ENCODE measurements around the gene CDYL2. TPM values are rescaled to one million over a fixed set of nuclear protein-coding genes. Genes with fewer than 3 reads are reported as not detected.

CDYL2 gene
- total RNA-seq, 2 experiments from 2014 or later = 0.98 to 2.5 TPM

DNA sequence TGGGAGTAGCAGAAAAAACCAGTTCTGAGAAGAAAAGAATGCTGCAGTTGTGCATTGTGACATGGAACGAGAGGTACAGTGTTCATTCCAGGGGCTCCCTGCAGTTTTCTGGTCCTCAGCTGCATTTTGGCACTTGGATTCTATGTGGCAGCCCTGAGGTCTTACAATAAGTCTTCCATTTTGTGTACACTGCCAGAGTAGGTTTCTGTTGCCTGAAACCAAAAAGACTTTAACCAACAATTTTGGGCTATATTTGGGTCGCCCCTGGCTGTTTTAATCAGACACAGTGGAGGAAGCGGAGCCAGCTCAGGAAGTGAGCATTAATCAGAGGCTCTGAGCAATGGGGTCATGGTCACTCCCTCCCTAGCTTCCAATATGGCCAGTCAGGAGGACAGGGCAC lies 247.9 kb downstream of the CDYL2 start:
- no peak overlapping the region for H2AFZ ChIP-seq (ENCODE audit: low read length)
- no peaks in the 10 kb centered on the region for H3K4me1 ChIP-seq (ENCODE audit: insufficient read depth, low read length, poor library complexity, severe bottlenecking)
- ChIA-PET CTCF (ENCODE audit: unreplicated experiment) (no interaction called here), POLR2A (no interaction called here)
- H3K36me3 ChIP-seq (ENCODE audit: insufficient read depth, low read length) = no peaks in the 10 kb centered on the region
- no peak overlapping the region for H3K4me3 ChIP-seq (ENCODE audit: low read depth, low read length, poor library complexity, severe bottlenecking)
- intact Hi-C loops (cut with micrococcal nuclease; ENCODE audit: unreplicated experiment) = no loop called here
- no peaks in the 10 kb centered on the region for H4K20me1 ChIP-seq (ENCODE audit: insufficient read depth, low read length)
- no peak overlapping the region for H3K27ac ChIP-seq (ENCODE audit: low read depth, low read length, poor library complexity, severe bottlenecking)
- DNase-seq (ENCODE audit: low spot score) = no peak
- no peak overlapping the region for H3K4me2 ChIP-seq (ENCODE audit: low read length)
- no peaks in the 10 kb centered on the region for H3K79me2 ChIP-seq (ENCODE audit: insufficient read depth, low read depth, low read length)
- TF ChIP-seq EZH2phosphoT487 (IDR thresholded peaks at IDR 0.05; ENCODE audit: borderline replicate concordance, low read depth, low read length) (no peak), CTCF (conservative IDR thresholded peaks at IDR 0.05; ENCODE audit: low read length) (no peak)
- no peaks in the 10 kb centered on the region for H3K9me2 ChIP-seq (ENCODE audit: insufficient read depth, low read length)
- no TSS peak for BruUV-seq (replicated peaks)
- no peaks in the 10 kb centered on the region for H3K9me3 ChIP-seq (ENCODE audit: low read length)

DNA sequence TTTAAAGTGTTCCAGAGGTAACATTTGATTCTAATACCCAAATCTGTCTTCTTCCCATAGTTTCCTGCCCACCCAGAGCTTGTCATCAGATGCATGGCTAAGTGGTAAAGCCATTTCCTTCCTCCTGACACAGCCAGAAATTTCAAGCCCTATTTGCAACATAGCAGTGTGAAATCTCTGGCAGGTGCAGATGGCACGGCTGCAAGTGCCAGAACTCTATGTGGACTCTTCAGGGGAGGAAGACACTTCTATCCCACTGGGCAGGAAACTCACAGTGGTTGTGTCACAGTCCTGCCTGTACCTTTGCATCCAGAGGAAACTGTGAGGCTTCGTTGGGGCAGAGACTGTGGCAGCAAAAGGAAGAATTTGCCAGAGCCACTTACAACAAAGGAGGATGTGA lies 250.4 kb downstream of the CDYL2 start:
- TF ChIP-seq CTCF (conservative IDR thresholded peaks at IDR 0.05; ENCODE audit: low read length) (no peak), EZH2phosphoT487 (IDR thresholded peaks at IDR 0.05; ENCODE audit: borderline replicate concordance, low read depth, low read length) (no peak)
- DNase-seq (ENCODE audit: low spot score) = no peak
- no peaks in the 10 kb centered on the region for H3K36me3 ChIP-seq (ENCODE audit: insufficient read depth, low read length)
- no peaks in the 10 kb centered on the region for H4K20me1 ChIP-seq (ENCODE audit: insufficient read depth, low read length)
- CTCF ChIA-PET (ENCODE audit: unreplicated experiment) = no interaction called here
- H3K79me2 ChIP-seq (ENCODE audit: insufficient read depth, low read depth, low read length) = no peaks in the 10 kb centered on the region
- no TSS peak for BruUV-seq (replicated peaks)
- H3K9me2 ChIP-seq (ENCODE audit: insufficient read depth, low read length) = no peaks in the 10 kb centered on the region
- no peak overlapping the region for H3K27ac ChIP-seq (ENCODE audit: low read depth, low read length, poor library complexity, severe bottlenecking)
- H3K4me2 ChIP-seq (ENCODE audit: low read length) = no peak overlapping the region
- H3K4me1 ChIP-seq (ENCODE audit: insufficient read depth, low read length, poor library complexity, severe bottlenecking) = no peaks in the 10 kb centered on the region
- H3K4me3 ChIP-seq (ENCODE audit: low read depth, low read length, poor library complexity, severe bottlenecking) = no peak overlapping the region
- H3K9me3 ChIP-seq (ENCODE audit: low read length) = no peaks in the 10 kb centered on the region
- no peak overlapping the region for H2AFZ ChIP-seq (ENCODE audit: low read length)
- intact Hi-C loops (cut with micrococcal nuclease; ENCODE audit: unreplicated experiment) = no loop called here
- POLR2A ChIA-PET = interaction anchor here (1.0 kb wide), 2 partner anchors 20 to 290 kb away, joined by 3 read pairs; no protein-coding TSS in a partner anchor

- Histone ChIP-seq H2AFZ (ENCODE audit: low read length) (no peak overlapping the region), H3K9me2 (ENCODE audit: insufficient read depth, low read length) (no peaks in the 10 kb centered on the region), H3K4me2 (ENCODE audit: low read length) (no peak overlapping the region), H3K9me3 (ENCODE audit: low read length) (no peaks in the 10 kb centered on the region), H3K36me3 (ENCODE audit: insufficient read depth, low read length) (no peaks in the 10 kb centered on the region), H3K27ac (ENCODE audit: low read depth, low read length, poor library complexity, severe bottlenecking) (no peak overlapping the region), H3K4me3 (ENCODE audit: low read depth, low read length, poor library complexity, severe bottlenecking) (no peak overlapping the region), H3K79me2 (ENCODE audit: insufficient read depth, low read depth, low read length) (no peaks in the 10 kb centered on the region), H3K4me1 (ENCODE audit: insufficient read depth, low read length, poor library complexity, severe bottlenecking) (no peaks in the 10 kb centered on the region), H4K20me1 (ENCODE audit: insufficient read depth, low read length) (no peaks in the 10 kb centered on the region)
- CTCF ChIA-PET (ENCODE audit: unreplicated experiment) = no interaction called here
- intact Hi-C loops (cut with micrococcal nuclease; ENCODE audit: unreplicated experiment) = no loop called here
- POLR2A ChIA-PET = no interaction called here
- no TSS peak for BruUV-seq (replicated peaks)
- TF ChIP-seq EZH2phosphoT487 (IDR thresholded peaks at IDR 0.05; ENCODE audit: borderline replicate concordance, low read depth, low read length) = no peak
- TF ChIP-seq CTCF (conservative IDR thresholded peaks at IDR 0.05; ENCODE audit: low read length) = no peak
- DNase-seq (ENCODE audit: low spot score) = no peak
These were observed 252.1 kb downstream of the CDYL2 start for GRCh38 chr16:80552277-80552676.

Other genes starting within 250 kb of the CDYL2 start
- 61.3 and 99.8 TPM in 2 replicates for gene CMC2, start 202.3 kb upstream of the CDYL2 start, total RNA-seq (2014; rRNA removed; shearing (Covaris generic))
- gene CMC2, start 202.3 kb upstream of the CDYL2 start, total RNA-seq (2022) = 89.1 and 94.5 TPM in 2 replicates
- 52.4 and 97.3 TPM in 2 replicates for gene CENPN, start 202.6 kb upstream of the CDYL2 start, total RNA-seq (2014; rRNA removed; shearing (Covaris generic))
- gene CENPN, start 202.6 kb upstream of the CDYL2 start, total RNA-seq (2022) = 51.8 and 58.8 TPM in 2 replicates
- gene ATMIN, start 231.2 kb upstream of the CDYL2 start, total RNA-seq (2014; rRNA removed; shearing (Covaris generic)) = 13.6 and 15.0 TPM in 2 replicates
- gene ATMIN, start 231.2 kb upstream of the CDYL2 start, total RNA-seq (2022) = 23.7 and 26.1 TPM in 2 replicates